WTC11 (cell line): Measurements from ENCODE around the gene SNX21. TPM values are rescaled to one million over a fixed set of nuclear protein-coding genes. Genes with fewer than 3 reads are reported as not detected.

Experiments used
- ATAC-seq: fragments of 200-7000 bp; cut with Tn5 transposase; 2 replicates; pipeline ENCODE4 v1.10.0; 2021; ENCODE audit warnings: mild to moderate bottlenecking, moderate library complexity
- CTCF ChIA-PET: fragments of 300-600 bp; sonication (Branson Sonifier 250); formaldehyde crosslinking; loops from one replicate; lab custom pipeline; 2021; ENCODE audit warnings: antibody characterized with exemption; lab: Charles Lee
- POLR2A ChIA-PET: fragments of 350-600 bp; sonication (Branson Sonifier 250); formaldehyde crosslinking; loops from one replicate; lab custom pipeline; 2021; ENCODE audit warnings: antibody characterized with exemption; lab: Charles Lee
- DNase-seq: peaks from one replicate; pipeline ENCODE4 v3.0.0; 2021; ENCODE audit warnings: low spot score
- H3K27ac Mint-ChIP-seq: 2 replicates; pipeline ENCODE4 v1.8.0; 2021; ENCODE audit warnings: mixed read lengths
- H3K27me3 Mint-ChIP-seq: 2 replicates; pipeline ENCODE4 v1.8.0; 2021; ENCODE audit warnings: low read depth, mild to moderate bottlenecking, moderate library complexity, mixed read lengths
- H3K36me3 Mint-ChIP-seq: 2 replicates; pipeline ENCODE4 v1.8.0; 2021; ENCODE audit warnings: mixed read lengths
- H3K4me1 Mint-ChIP-seq: 2 replicates; pipeline ENCODE4 v1.8.0; 2022; ENCODE audit warnings: mixed read lengths
- H3K4me3 Mint-ChIP-seq: 2 replicates; pipeline ENCODE4 v1.8.0; 2021; ENCODE audit warnings: mild to moderate bottlenecking, moderate library complexity, mixed read lengths
- H3K9me3 Mint-ChIP-seq: 2 replicates; pipeline ENCODE4 v1.8.0; 2021; ENCODE audit warnings: mixed read lengths
- ATF2 ChIP-seq: sonication (generic); formaldehyde crosslinking; IDR thresholded peaks from 2 replicates; pipeline ENCODE4 v1.8.1; 2022; ENCODE audit warnings: low read depth, missing genetic modification reagents, borderline replicate concordance
- CDX4 ChIP-seq: fragments of 250-450 bp; sonication (Bioruptor Pico); IDR thresholded peaks from 2 replicates; pipeline ENCODE4 v1.9.0; 2021; ENCODE audit warnings: moderate library complexity, mild to moderate bottlenecking, inconsistent platforms, borderline replicate concordance
- E2F4 ChIP-seq: sonication (generic); formaldehyde crosslinking; IDR thresholded peaks from 2 replicates; pipeline ENCODE4 v1.8.1; 2022; ENCODE audit warnings: low read depth, mild to moderate bottlenecking, moderate library complexity, missing genetic modification reagents, borderline replicate concordance
- EMX1 ChIP-seq: fragments of 250-450 bp; sonication (Bioruptor Pico); IDR thresholded peaks from 2 replicates; pipeline ENCODE4 v1.8.0; 2021; ENCODE audit warnings: mild to moderate bottlenecking
- ESRRA ChIP-seq: sonication (generic); formaldehyde crosslinking; IDR thresholded peaks from 2 replicates; pipeline ENCODE4 v1.8.1; 2022; ENCODE audit warnings: mild to moderate bottlenecking, missing genetic modification reagents, borderline replicate concordance
- FOXP1 ChIP-seq: sonication (generic); formaldehyde crosslinking; IDR thresholded peaks from 2 replicates; pipeline ENCODE4 v1.8.0; 2022; ENCODE audit warnings: missing genetic modification reagents, mild to moderate bottlenecking, moderate library complexity, borderline replicate concordance
- GABPB1 ChIP-seq: sonication (generic); formaldehyde crosslinking; IDR thresholded peaks from 2 replicates; pipeline ENCODE4 v1.8.1; 2023; ENCODE audit warnings: mild to moderate bottlenecking, missing genetic modification reagents
- MYBL2 ChIP-seq: sonication (generic); formaldehyde crosslinking; IDR thresholded peaks from 2 replicates; pipeline ENCODE4 v1.8.1; 2023; ENCODE audit warnings: mild to moderate bottlenecking, moderate library complexity, missing genetic modification reagents
- RORB ChIP-seq: fragments of 250-450 bp; sonication (Bioruptor Pico); IDR thresholded peaks from 2 replicates; pipeline ENCODE4 v1.9.0; 2021; ENCODE audit warnings: mild to moderate bottlenecking
- ZNF232 ChIP-seq: sonication (generic); formaldehyde crosslinking; IDR thresholded peaks from 2 replicates; pipeline ENCODE4 v1.8.0; 2022; ENCODE audit warnings: mild to moderate bottlenecking, missing genetic modification reagents
- ZNF263 ChIP-seq: sonication (generic); formaldehyde crosslinking; IDR thresholded peaks from 2 replicates; pipeline ENCODE4 v1.8.1; 2022; ENCODE audit warnings: low read depth, mild to moderate bottlenecking, moderate library complexity, missing genetic modification reagents
- ZNF396 ChIP-seq: fragments of 250-450 bp; sonication (Bioruptor Pico); IDR thresholded peaks from 2 replicates; pipeline ENCODE4 v1.8.0; 2021; ENCODE audit warnings: mild to moderate bottlenecking, moderate library complexity, borderline replicate concordance
- ZNF416 ChIP-seq: fragments of 250-450 bp; sonication (Bioruptor Pico); IDR thresholded peaks from 2 replicates; pipeline ENCODE4 v1.9.0; 2021; ENCODE audit warnings: mild to moderate bottlenecking, inconsistent platforms
- ZNF512 ChIP-seq: sonication (generic); formaldehyde crosslinking; IDR thresholded peaks from 2 replicates; pipeline ENCODE4 v1.8.1; 2022; ENCODE audit warnings: missing genetic modification reagents, borderline replicate concordance
- ZNF532 ChIP-seq: fragments of 250-450 bp; sonication (Bioruptor Pico); IDR thresholded peaks from 2 replicates; pipeline ENCODE4 v1.9.0; 2021; ENCODE audit warnings: mild to moderate bottlenecking, borderline replicate concordance
- total RNA-seq: library from RNA; stranded (reverse); gene quantifications from 3 replicates; pipeline ENCODE4 v1.2.3, GENCODE V29; 2021
- TF ChIP-seq, protein P1 (sequence below): sonication (generic); formaldehyde crosslinking; IDR thresholded peaks from 2 replicates; pipeline ENCODE4 v1.8.0; 2022; ENCODE audit warnings: missing genetic modification reagents
- TF ChIP-seq, protein P2 (sequence below): sonication (generic); formaldehyde crosslinking; IDR thresholded peaks from 2 replicates; pipeline ENCODE4 v1.8.0; 2023; ENCODE audit warnings: mild to moderate bottlenecking, missing genetic modification reagents
- TF ChIP-seq, protein P3 (sequence below): sonication (generic); formaldehyde crosslinking; conservative IDR thresholded peaks from 2 replicates; pipeline ENCODE4 v1.8.1; 2022; ENCODE audit warnings: mild to moderate bottlenecking, missing genetic modification reagents

The SNX21 gene
- total RNA-seq, 1 experiment from 2014 or later, result 17.9 TPM

- peaks cover 4% of the 10 kb centered on the region for H3K36me3 Mint-ChIP-seq
- H3K4me3 Mint-ChIP-seq, result peak within 1 kb of the TSS; percentile 87
- ChIA-PET POLR2A (interaction anchor here (1.2 to 2.2 kb wide), 5 partner anchors 21 to 68 kb away, joined by 3 to 19 read pairs (median 8); partner anchors contain the start of genes PCIF1 and PLTP), CTCF (interaction anchor here (1.0 to 3.0 kb wide), 19 partner anchors 10 to 120 kb away, joined by 3 to 38 read pairs (median 12); partner anchors contain the start of genes PCIF1, PLTP, SNX21 and TNNC2)
- no peaks in the 10 kb centered on the region for H3K9me3 Mint-ChIP-seq
- H3K27ac Mint-ChIP-seq, result peak within 1 kb of the TSS; percentile 78; the same call in 1 of the 2 replicates
- no peaks in the 10 kb centered on the region; the same call in 1 of the 2 replicates for H3K27me3 Mint-ChIP-seq
- DNase-seq (peak; percentile 91), ATAC-seq (peak; percentile 33)
- peaks cover 12% of the 10 kb centered on the region for H3K4me1 Mint-ChIP-seq
- TF ChIP-seq ESRRA (peak; percentile 21; the same call in 1 of the 2 replicates), RORB (CRISPR knock-in tag) (no peak), E2F4 (CRISPR knock-in tag) (no peak), ZNF512 (CRISPR knock-in tag) (no peak), ZNF232 (CRISPR knock-in tag) (no peak), MYBL2 (CRISPR knock-in tag) (peak; percentile 75; the same call in 1 of the 2 replicates), FOXP1 (CRISPR knock-in tag) (peak; percentile 93), ZNF416 (CRISPR knock-in tag) (no peak), ZNF396 (CRISPR knock-in tag) (no peak), ATF2 (CRISPR knock-in tag) (no peak), ZNF263 (CRISPR knock-in tag) (no peak), GABPB1 (CRISPR knock-in tag) (peak; percentile 93), ZNF532 (CRISPR knock-in tag) (no peak), EMX1 (CRISPR knock-in tag) (no peak), CDX4 (CRISPR knock-in tag) (no peak)
- TF ChIP-seq, protein P1, sequence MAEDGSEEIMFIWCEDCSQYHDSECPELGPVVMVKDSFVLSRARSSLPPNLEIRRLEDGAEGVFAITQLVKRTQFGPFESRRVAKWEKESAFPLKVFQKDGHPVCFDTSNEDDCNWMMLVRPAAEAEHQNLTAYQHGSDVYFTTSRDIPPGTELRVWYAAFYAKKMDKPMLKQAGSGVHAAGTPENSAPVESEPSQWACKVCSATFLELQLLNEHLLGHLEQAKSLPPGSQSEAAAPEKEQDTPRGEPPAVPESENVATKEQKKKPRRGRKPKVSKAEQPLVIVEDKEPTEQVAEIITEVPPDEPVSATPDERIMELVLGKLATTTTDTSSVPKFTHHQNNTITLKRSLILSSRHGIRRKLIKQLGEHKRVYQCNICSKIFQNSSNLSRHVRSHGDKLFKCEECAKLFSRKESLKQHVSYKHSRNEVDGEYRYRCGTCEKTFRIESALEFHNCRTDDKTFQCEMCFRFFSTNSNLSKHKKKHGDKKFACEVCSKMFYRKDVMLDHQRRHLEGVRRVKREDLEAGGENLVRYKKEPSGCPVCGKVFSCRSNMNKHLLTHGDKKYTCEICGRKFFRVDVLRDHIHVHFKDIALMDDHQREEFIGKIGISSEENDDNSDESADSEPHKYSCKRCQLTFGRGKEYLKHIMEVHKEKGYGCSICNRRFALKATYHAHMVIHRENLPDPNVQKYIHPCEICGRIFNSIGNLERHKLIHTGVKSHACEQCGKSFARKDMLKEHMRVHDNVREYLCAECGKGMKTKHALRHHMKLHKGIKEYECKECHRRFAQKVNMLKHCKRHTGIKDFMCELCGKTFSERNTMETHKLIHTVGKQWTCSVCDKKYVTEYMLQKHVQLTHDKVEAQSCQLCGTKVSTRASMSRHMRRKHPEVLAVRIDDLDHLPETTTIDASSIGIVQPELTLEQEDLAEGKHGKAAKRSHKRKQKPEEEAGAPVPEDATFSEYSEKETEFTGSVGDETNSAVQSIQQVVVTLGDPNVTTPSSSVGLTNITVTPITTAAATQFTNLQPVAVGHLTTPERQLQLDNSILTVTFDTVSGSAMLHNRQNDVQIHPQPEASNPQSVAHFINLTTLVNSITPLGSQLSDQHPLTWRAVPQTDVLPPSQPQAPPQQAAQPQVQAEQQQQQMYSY (CRISPR knock-in tag), result no peak; the same call in 1 of the 2 replicates
- TF ChIP-seq, protein P2, sequence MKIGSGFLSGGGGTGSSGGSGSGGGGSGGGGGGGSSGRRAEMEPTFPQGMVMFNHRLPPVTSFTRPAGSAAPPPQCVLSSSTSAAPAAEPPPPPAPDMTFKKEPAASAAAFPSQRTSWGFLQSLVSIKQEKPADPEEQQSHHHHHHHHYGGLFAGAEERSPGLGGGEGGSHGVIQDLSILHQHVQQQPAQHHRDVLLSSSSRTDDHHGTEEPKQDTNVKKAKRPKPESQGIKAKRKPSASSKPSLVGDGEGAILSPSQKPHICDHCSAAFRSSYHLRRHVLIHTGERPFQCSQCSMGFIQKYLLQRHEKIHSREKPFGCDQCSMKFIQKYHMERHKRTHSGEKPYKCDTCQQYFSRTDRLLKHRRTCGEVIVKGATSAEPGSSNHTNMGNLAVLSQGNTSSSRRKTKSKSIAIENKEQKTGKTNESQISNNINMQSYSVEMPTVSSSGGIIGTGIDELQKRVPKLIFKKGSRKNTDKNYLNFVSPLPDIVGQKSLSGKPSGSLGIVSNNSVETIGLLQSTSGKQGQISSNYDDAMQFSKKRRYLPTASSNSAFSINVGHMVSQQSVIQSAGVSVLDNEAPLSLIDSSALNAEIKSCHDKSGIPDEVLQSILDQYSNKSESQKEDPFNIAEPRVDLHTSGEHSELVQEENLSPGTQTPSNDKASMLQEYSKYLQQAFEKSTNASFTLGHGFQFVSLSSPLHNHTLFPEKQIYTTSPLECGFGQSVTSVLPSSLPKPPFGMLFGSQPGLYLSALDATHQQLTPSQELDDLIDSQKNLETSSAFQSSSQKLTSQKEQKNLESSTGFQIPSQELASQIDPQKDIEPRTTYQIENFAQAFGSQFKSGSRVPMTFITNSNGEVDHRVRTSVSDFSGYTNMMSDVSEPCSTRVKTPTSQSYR (CRISPR knock-in tag), result no peak
- TF ChIP-seq, protein P3, sequence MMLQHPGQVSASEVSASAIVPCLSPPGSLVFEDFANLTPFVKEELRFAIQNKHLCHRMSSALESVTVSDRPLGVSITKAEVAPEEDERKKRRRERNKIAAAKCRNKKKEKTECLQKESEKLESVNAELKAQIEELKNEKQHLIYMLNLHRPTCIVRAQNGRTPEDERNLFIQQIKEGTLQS (CRISPR knock-in tag), result no peak
These were observed 57.7 kb downstream of the SNX21 start, which contains the start of the genes CTSA and NEURL2 for GRCh38 chr20:45890985-45891983. Gene CTSA (plus strand): TSS chr20:45891335. CDS start chr20:45891569, 234 bp downstream. Gene NEURL2 (minus strand): TSS chr20:45891208. CDS start chr20:45890991, 217 bp downstream.
